Raji (cell line): ENCODE measurements around the gene CD14.

ENCODE experiments used
- POLR2A ChIP-seq: IDR thresholded peaks from 2 replicates; pipeline ENCODE4 v1.6.1; 2011; ENCODE audit warnings: low read depth, low read length, control low read depth; ENCODE audit not compliant: insufficient read depth

CD14 gene

GRCh38 chr5:140633021-140633471 lies at the start of gene CD14:
Gene CD14 (minus strand): TSS chr5:140633175. CDS start chr5:140633071, 104 bp downstream.
- TF ChIP-seq POLR2A, result no peak

- TF ChIP-seq POLR2A, result no peak
Observed at GRCh38 chr5:140678993-140679392, 46.0 kb upstream of the CD14 start.

- no peak for TF ChIP-seq POLR2A
Observed at GRCh38 chr5:140677947-140678346, 45.0 kb upstream of the CD14 start.

GRCh38 chr5:140674629-140675028 lies 41.7 kb upstream of the CD14 start:
- TF ChIP-seq POLR2A, result no peak

- no peak for TF ChIP-seq POLR2A
Observed at GRCh38 chr5:140674211-140674610, 41.2 kb upstream of the CD14 start.

GRCh38 chr5:140673187-140673976 lies 40.4 kb upstream of the CD14 start, which contains the start of gene DND1:
Gene DND1 (minus strand): TSS chr5:140673576. CDS start chr5:140673542, 34 bp downstream.
- no peak for TF ChIP-seq POLR2A

GRCh38 chr5:140672455-140673186 lies 39.6 kb upstream of the CD14 start:
- no peak for TF ChIP-seq POLR2A

GRCh38 chr5:140671472-140672125 lies 38.6 kb upstream of the CD14 start:
- TF ChIP-seq POLR2A, result no peak

- TF ChIP-seq POLR2A, result peak; percentile 97
Observed at GRCh38 chr5:140664359-140665119, 31.6 kb upstream of the CD14 start, which contains the start of gene WDR55. Gene WDR55 (plus strand): TSS chr5:140664904. CDS start chr5:140664913, 9 bp downstream.

GRCh38 chr5:140664030-140664358 lies 31.0 kb upstream of the CD14 start:
- no peak for TF ChIP-seq POLR2A

GRCh38 chr5:140658870-140659269 lies 25.9 kb upstream of the CD14 start:
- no peak for TF ChIP-seq POLR2A

- TF ChIP-seq POLR2A, result no peak
Observed at GRCh38 chr5:140647042-140647419, 14.1 kb upstream of the CD14 start.

GRCh38 chr5:140642718-140643117 lies 9.7 kb upstream of the CD14 start:
- TF ChIP-seq POLR2A, result no peak

- TF ChIP-seq POLR2A, result no peak
Observed at GRCh38 chr5:140641716-140642115, 8.7 kb upstream of the CD14 start.
